Activated CD4-positive, alpha-beta T cell treated with anti-CD3 and anti-CD28 coated beads for 36 hours (primary cell): ENCODE data around the gene NFATC2. TPM values are rescaled to one million over a fixed set of nuclear protein-coding genes. Genes with fewer than 3 reads are reported as not detected.
"Not testable (repeated sequence)": the region's sequence is repeated elsewhere in the genome, so short reads cannot be mapped to it uniquely, and the experiment has no call there.

Source experiments
- ATAC-seq: fragments of 200-7000 bp; cut with Tn5 transposase; one replicate; pipeline ENCODE4 v1.10.0; 2021; ENCODE audit warnings: mild to moderate bottlenecking, moderate library complexity
- CTCF ChIA-PET: fragments of 350-600 bp; sonication (Branson Sonifier 250); formaldehyde crosslinking; loops from one replicate; lab custom pipeline; 2021; ENCODE audit warnings: antibody characterized with exemption; lab: Charles Lee
- POLR2A ChIA-PET: fragments of 350-600 bp; sonication (Branson Sonifier 250); formaldehyde crosslinking; loops from one replicate; lab custom pipeline; 2021; ENCODE audit warnings: antibody characterized with exemption, inconsistent platforms; lab: Charles Lee
- DNase-seq: peaks from one replicate; pipeline ENCODE4 v3.0.0-alpha.2; 2020
- H3K27ac Mint-ChIP-seq: one replicate; pipeline ENCODE4 v1.8.0; 2021; ENCODE audit warnings: mixed read lengths
- H3K27me3 Mint-ChIP-seq: one replicate; pipeline ENCODE4 v1.8.0; 2021; ENCODE audit warnings: mixed read lengths
- H3K36me3 Mint-ChIP-seq: one replicate; pipeline ENCODE4 v1.8.0; 2021; ENCODE audit warnings: low read depth, mixed read lengths
- H3K4me1 Mint-ChIP-seq: one replicate; pipeline ENCODE4 v1.8.0; 2021; ENCODE audit warnings: mixed read lengths
- H3K4me3 Mint-ChIP-seq: one replicate; pipeline ENCODE4 v1.8.0; 2021; ENCODE audit warnings: mild to moderate bottlenecking, moderate library complexity, mixed read lengths
- H3K9me3 Mint-ChIP-seq: one replicate; pipeline ENCODE4 v1.8.0; 2021; ENCODE audit warnings: low read depth, mixed read lengths
- intact Hi-C, 2 experiments: fragments of 100-400 bp; cut with DNase I in 1 of 2; cut with micrococcal nuclease in 1 of 2; formaldehyde crosslinking; loops; one replicate each; pipeline versions ENCODE4 v1.14.2 to v1.15.1; 2022 to 2024; cut with DNase I, micrococcal nuclease
- total RNA-seq, 2 experiments: library from RNA; stranded (reverse); gene quantifications; one replicate each; pipeline ENCODE4 v1.2.3, GENCODE V29; 2021

Gene NFATC2
- total RNA-seq, 2 experiments from 2014 or later: 38.5 to 49.8 TPM

DNA sequence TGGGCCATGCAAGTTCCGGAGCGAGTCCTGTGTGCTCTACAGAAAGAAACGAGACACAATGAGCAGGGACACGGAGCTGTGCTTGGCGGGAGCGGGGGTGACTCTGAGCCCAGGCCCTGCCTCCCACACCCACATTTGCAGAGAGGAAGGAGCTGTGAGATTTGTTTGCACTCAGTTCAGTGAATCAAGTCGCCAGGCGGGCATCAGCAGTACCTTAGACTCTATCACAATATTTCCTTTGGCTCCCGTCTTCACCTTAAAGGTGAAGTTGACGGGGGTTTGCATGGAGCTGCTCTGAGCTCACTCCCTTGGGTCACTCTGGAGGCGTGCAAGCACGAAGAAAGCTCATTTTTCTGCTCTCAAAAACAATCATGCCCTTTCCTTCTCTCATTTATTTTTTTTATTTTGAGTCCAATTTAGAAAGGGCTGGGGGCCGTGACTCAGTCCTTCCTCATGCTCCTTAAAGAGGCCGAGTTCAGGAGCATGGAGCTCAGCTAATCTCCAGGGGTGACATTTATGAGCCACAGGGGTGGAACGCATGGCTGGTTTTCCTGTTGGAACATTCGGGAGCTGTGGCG, 188.2 kb downstream of the NFATC2 start:
- H3K27me3 Mint-ChIP-seq: peaks cover under 1% of the 10 kb centered on the region
- intact Hi-C loops: no loop called here
- no peak overlapping the region for H3K4me3 Mint-ChIP-seq
- CTCF ChIA-PET: interaction anchor here (0.5 to 1.2 kb wide), 2 partner anchors 13 to 367 kb away, joined by 3 to 4 read pairs; no protein-coding TSS in a partner anchor
- POLR2A ChIA-PET: no interaction called here
- peaks cover 3% of the 10 kb centered on the region for H3K4me1 Mint-ChIP-seq
- DNase-seq (no peak), ATAC-seq (no peak)
- no peaks in the 10 kb centered on the region for H3K9me3 Mint-ChIP-seq
- H3K27ac Mint-ChIP-seq: no peak overlapping the region
- H3K36me3 Mint-ChIP-seq: no peaks in the 10 kb centered on the region

DNA sequence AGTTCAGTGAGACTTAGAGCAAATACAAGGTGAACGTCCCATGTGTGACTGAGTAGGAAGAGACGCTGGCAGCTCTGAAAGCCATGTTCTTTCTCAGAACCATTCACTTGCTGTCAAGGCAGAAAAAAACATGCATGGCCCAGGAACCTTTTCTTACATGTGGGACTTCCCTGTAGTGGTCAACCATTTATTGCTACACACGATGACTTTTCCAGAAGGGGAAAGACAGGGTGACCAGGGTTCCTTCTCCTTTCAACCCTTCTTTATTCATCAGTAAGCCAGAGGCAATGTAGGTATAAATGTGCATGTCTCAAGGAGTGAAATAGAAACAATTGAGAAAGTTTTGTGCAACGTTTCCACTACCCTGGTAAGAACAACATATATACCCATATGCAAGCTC, 189.0 kb downstream of the NFATC2 start:
- CTCF ChIA-PET: no interaction called here
- peaks cover 3% of the 10 kb centered on the region for H3K4me1 Mint-ChIP-seq
- no peaks in the 10 kb centered on the region for H3K36me3 Mint-ChIP-seq
- intact Hi-C loops: no loop called here
- H3K9me3 Mint-ChIP-seq: no peaks in the 10 kb centered on the region
- H3K27me3 Mint-ChIP-seq: no peaks in the 10 kb centered on the region
- no peak for DNase-seq
- POLR2A ChIA-PET: no interaction called here
- H3K27ac Mint-ChIP-seq: no peak overlapping the region
- no peak for ATAC-seq
- no peak overlapping the region for H3K4me3 Mint-ChIP-seq

DNA sequence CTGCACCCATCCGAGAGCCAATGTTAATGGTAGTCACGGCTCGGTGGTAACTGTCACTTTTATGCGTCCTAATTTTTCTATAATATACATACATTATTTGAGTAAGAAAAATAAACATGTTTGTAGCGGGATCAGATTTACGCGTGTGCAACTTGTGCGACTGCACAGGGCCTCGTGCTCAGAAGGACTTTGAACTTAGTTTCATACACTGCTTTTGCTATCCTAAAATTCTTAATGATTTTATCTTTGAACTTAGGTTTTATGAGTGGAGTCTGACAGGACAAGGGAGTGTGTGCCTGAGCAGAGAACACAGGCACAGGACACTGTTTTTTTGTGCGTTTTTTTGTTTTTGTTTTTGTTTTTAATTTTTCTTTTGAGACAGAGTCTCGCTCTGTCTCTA, 189.7 kb downstream of the NFATC2 start:
- H3K4me1 Mint-ChIP-seq: peaks cover 3% of the 10 kb centered on the region
- DNase-seq (no peak), ATAC-seq (no peak)
- no peaks in the 10 kb centered on the region for H3K36me3 Mint-ChIP-seq
- no peak overlapping the region for H3K4me3 Mint-ChIP-seq
- ChIA-PET POLR2A (no interaction called here), CTCF (no interaction called here)
- H3K9me3 Mint-ChIP-seq: no peaks in the 10 kb centered on the region
- intact Hi-C loops: no loop called here
- no peaks in the 10 kb centered on the region for H3K27me3 Mint-ChIP-seq
- no peak overlapping the region for H3K27ac Mint-ChIP-seq

DNA sequence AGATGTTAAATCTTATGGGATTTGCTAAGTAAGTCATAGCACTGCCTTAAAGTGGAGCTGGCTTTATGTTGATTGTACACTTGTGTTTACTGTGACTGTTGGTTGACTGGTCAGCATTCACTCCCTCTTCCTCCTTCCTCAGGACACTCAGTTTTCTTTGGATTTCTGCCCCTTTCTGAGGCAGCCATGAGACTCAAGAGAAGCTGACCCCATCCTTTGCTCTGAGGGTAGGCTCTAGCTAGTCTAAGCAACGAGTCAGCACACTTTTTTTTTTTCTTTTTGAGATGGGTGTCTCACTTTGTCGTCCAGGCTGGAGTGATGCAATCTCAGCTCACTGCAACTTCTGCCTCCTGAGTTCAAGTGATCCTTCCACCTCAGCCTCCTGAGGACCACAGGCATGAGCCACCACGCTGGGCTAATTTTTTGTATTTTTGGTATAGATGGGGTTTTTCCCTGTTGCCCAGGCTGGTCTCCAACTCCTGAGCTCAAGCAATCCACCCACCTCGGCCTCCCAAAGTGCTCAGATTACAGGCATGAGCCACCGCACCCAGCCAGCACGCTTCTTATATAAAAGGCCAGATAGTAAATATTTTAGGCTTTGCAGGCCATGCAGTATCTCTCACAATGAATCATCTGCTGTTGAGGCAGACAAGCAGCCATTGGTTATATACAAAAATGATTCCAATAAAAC, 191.4 kb downstream of the NFATC2 start:
- H3K4me3 Mint-ChIP-seq: no peak overlapping the region
- CTCF ChIA-PET: interaction anchor here (0.7 to 1.4 kb wide), 4 partner anchors 10 to 364 kb away, joined by 3 to 5 read pairs (median 4); no protein-coding TSS in a partner anchor
- ATAC-seq: no peak
- no peaks in the 10 kb centered on the region for H3K9me3 Mint-ChIP-seq
- POLR2A ChIA-PET: no interaction called here
- peaks cover 3% of the 10 kb centered on the region for H3K4me1 Mint-ChIP-seq
- no peak overlapping the region for H3K27ac Mint-ChIP-seq
- H3K36me3 Mint-ChIP-seq: no peaks in the 10 kb centered on the region
- H3K27me3 Mint-ChIP-seq: no peaks in the 10 kb centered on the region
- intact Hi-C loops: no loop called here
- DNase-seq: no peak

DNA sequence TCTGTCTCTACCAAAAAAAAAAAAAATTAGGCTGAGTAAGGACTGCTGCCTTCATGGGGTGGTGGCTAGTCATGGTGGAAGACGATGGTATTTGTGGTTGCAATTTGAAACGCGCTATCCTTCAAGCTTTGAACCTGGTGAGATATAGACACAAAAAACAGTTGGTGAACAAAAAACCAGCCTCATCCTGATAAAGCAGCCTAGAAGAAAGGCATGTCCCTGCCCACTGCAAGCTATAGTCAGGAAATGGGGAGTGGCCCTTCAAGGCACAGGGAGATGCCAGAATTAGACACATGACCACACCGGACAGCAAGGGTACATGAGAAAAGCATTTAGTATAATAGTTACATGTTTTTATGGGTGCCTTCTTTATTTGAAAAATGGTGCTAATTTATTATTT, 193.6 kb downstream of the NFATC2 start:
- DNase-seq: no peak
- intact Hi-C loops: no loop called here
- Mint-ChIP-seq H3K27ac (no peak overlapping the region), H3K36me3 (no peaks in the 10 kb centered on the region), H3K4me3 (no peak overlapping the region), H3K4me1 (no peaks in the 10 kb centered on the region), H3K27me3 (no peaks in the 10 kb centered on the region), H3K9me3 (no peaks in the 10 kb centered on the region)
- CTCF ChIA-PET: interaction anchor here (1.1 to 1.4 kb wide), 2 partner anchors 21 to 23 kb away, joined by 3 to 6 read pairs; no protein-coding TSS in a partner anchor
- no peak for ATAC-seq
- POLR2A ChIA-PET: no interaction called here

DNA sequence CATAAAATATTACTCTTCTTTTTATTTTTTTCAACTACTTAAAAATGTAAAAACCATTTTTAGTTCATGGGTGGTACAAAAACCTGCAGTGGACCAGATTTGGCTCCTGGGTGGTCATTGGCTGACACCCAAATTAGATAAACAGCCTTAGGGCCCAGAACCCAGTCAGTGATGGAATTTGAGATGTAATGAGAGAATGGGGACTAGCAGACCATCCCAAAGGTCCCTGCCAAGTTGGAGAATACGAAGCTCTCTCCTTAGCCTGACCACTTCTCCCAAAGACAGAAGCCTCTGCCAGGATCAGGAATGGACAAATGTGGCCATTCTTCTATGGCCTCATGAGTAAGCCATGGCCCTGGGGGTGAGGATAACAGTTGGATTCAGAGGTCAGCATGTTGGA, 194.7 kb downstream of the NFATC2 start:
- Mint-ChIP-seq H3K4me3 (no peak overlapping the region), H3K27me3 (peaks cover 2% of the 10 kb centered on the region), H3K9me3 (no peaks in the 10 kb centered on the region), H3K36me3 (no peaks in the 10 kb centered on the region), H3K27ac (no peak overlapping the region), H3K4me1 (no peaks in the 10 kb centered on the region)
- CTCF ChIA-PET: no interaction called here
- intact Hi-C loops: no loop called here
- no peak for DNase-seq
- POLR2A ChIA-PET: interaction anchor here (0.5 kb wide), 1 partner anchor 387 kb away, joined by 3 read pairs; no protein-coding TSS in a partner anchor
- no peak for ATAC-seq

DNA sequence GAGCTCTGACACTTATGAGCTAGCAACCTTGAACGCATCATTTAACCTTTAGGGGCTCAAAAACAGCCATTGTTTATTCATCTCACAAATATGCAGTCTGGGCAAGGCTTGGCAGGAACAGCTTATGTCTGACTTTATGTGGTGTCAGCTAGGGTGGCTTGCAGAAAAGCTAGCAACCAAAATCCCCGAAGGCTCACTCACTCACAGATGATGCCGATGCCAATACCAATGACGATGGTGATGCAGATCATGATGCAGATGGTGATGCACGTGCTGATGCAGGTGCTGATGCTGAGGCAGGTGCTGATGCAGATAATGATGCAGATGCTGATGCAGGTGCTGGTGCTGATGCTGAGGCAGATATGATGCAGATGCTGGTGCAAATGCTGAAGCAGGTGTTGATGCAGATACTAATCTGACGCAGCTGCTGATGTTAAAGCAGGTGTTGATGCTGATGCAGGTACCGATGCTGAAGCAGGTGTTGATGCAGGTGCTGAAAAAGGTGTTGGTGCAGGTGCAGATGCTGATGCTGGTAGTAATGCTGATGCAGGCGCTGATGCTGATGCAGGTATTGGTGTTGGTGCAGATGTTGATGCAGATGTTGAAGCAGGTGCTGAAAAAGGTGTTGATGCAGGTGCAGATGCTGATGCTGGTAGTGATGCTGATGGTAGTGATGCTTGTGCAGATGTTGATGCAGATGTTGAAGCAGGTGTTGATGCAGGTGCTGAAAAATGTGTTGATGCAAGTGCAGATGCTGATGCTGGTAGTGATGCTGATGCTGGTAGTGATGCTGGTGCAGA, 195.6 kb downstream of the NFATC2 start:
- H3K4me1 Mint-ChIP-seq: no peaks in the 10 kb centered on the region
- DNase-seq (no peak), ATAC-seq (no peak)
- POLR2A ChIA-PET: no interaction called here
- intact Hi-C loops: no loop called here
- CTCF ChIA-PET: interaction anchor here (0.6 to 0.7 kb wide), 2 partner anchors 21 to 279 kb away, joined by 3 read pairs; no protein-coding TSS in a partner anchor
- no peak overlapping the region for H3K4me3 Mint-ChIP-seq
- H3K27ac Mint-ChIP-seq: no peak overlapping the region
- no peaks in the 10 kb centered on the region for H3K36me3 Mint-ChIP-seq
- H3K27me3 Mint-ChIP-seq: peaks cover 2% of the 10 kb centered on the region
- H3K9me3 Mint-ChIP-seq: no peaks in the 10 kb centered on the region

- Mint-ChIP-seq H3K9me3 (no peaks in the 10 kb centered on the region), H3K27me3 (peaks cover 2% of the 10 kb centered on the region), H3K27ac (no peak overlapping the region), H3K4me1 (no peaks in the 10 kb centered on the region), H3K36me3 (no peaks in the 10 kb centered on the region), H3K4me3 (no peak overlapping the region)
- ChIA-PET CTCF (interaction anchor here (0.7 kb wide), 1 partner anchor 358 kb away, joined by 3 read pairs; no protein-coding TSS in a partner anchor), POLR2A (interaction anchor here (0.7 kb wide), 1 partner anchor 194 kb away, joined by 3 read pairs; no protein-coding TSS in a partner anchor)
- intact Hi-C loops: no loop called here
- DNase-seq (no peak), ATAC-seq (no peak)
Measured at GRCh38 chr20:51345601-51346101, 196.9 kb downstream of the NFATC2 start.

- H3K27ac Mint-ChIP-seq, H3K27me3 Mint-ChIP-seq, H3K4me3 Mint-ChIP-seq, H3K4me1 Mint-ChIP-seq, ATAC-seq, H3K9me3 Mint-ChIP-seq, intact Hi-C loops, H3K36me3 Mint-ChIP-seq, DNase-seq, POLR2A ChIA-PET: not testable (repeated sequence)
- CTCF ChIA-PET: interaction anchor here (1.5 kb wide), 1 partner anchor 17 kb away, joined by 5 read pairs; no protein-coding TSS in a partner anchor
Measured at GRCh38 chr20:51343802-51344201, 198.7 kb downstream of the NFATC2 start.

- Mint-ChIP-seq H3K27ac (no peak overlapping the region), H3K27me3 (peaks cover 2% of the 10 kb centered on the region), H3K36me3 (no peaks in the 10 kb centered on the region), H3K9me3 (no peaks in the 10 kb centered on the region), H3K4me3 (no peak overlapping the region), H3K4me1 (no peaks in the 10 kb centered on the region)
- no peak for DNase-seq
- CTCF ChIA-PET: interaction anchor here (0.6 kb wide), 1 partner anchor 254 kb away, joined by 4 read pairs; no protein-coding TSS in a partner anchor
- ATAC-seq: no peak
- intact Hi-C loops: no loop called here
- POLR2A ChIA-PET: no interaction called here
Measured at GRCh38 chr20:51342510-51343236, 199.8 kb downstream of the NFATC2 start.

DNA sequence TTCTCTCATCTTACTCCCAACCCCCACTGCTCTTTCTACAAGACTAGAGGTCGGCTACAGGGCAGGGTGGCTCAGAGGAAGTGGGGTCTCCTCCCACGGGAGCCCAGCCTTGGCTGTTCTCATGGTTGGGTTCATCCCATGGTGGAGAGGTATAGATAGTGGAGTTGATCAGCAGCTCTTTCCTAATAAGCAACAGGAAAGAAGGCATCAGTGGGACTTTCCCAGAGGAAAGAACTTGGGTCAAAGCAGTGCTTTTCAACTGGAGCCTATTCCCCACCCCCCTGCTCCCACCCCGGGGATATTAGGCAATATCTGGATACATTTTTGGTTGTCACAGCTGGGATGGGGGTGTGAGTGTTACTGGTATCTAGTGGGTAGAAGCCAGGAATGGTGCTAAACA, 200.9 kb downstream of the NFATC2 start:
- ATAC-seq (no peak), DNase-seq (no peak)
- Mint-ChIP-seq H3K4me1 (peaks cover 4% of the 10 kb centered on the region), H3K4me3 (no peak overlapping the region), H3K27ac (no peak overlapping the region), H3K27me3 (peaks cover 2% of the 10 kb centered on the region), H3K36me3 (no peaks in the 10 kb centered on the region), H3K9me3 (no peaks in the 10 kb centered on the region)
- intact Hi-C loops: no loop called here
- ChIA-PET CTCF (interaction anchor here (0.7 kb wide), 1 partner anchor 16 kb away, joined by 4 read pairs; no protein-coding TSS in a partner anchor), POLR2A (no interaction called here)
